Transverse colon (tissue), 4 donors: Measurements from ENCODE around the gene FCRL5. TPM values are rescaled to one million over a fixed set of nuclear protein-coding genes. Genes with fewer than 3 reads are reported as not detected.

ENCODE experiments used
- DNase-seq: peaks from one replicate; pipeline ENCODE4 v3.0.0-alpha.2; 2019
- H3K27ac ChIP-seq, 4 donors: fragments of 200-600 bp; sonication (generic); 2 replicates each; pipeline ENCODE4 v1.5.1; 2016 to 2018; ENCODE audit warnings: inconsistent platforms in 4 of 4
- H3K27me3 ChIP-seq: fragments of 200-600 bp; sonication (generic); 2 replicates; pipeline ENCODE4 v1.5.1; 2017; ENCODE audit warnings: inconsistent platforms
- H3K36me3 ChIP-seq, 4 donors: fragments of 200-600 bp; sonication (generic); 2 replicates each; pipeline ENCODE4 v1.5.1; 2017 to 2019; ENCODE audit warnings: inconsistent platforms in 4 of 4
- H3K4me1 ChIP-seq, 4 donors: fragments of 200-600 bp; sonication (generic); 2 replicates each; pipeline ENCODE4 v1.5.1; 2017 to 2020; ENCODE audit warnings: inconsistent platforms in 4 of 4
- H3K4me3 ChIP-seq, 4 donors: fragments of 200-600 bp; sonication (generic); 1 replicate in 1 of 4; 2 replicates in 3 of 4; pipeline versions ENCODE4 v1.5.1 to v1.6.1; 2017 to 2019; ENCODE audit warnings: inconsistent platforms in 4 of 4
- H3K9me3 ChIP-seq, 2 donors: fragments of 200-600 bp; sonication (generic); 2 replicates each; pipeline ENCODE4 v1.5.1; 2017 to 2019; ENCODE audit warnings: inconsistent platforms in 2 of 2
- EP300 ChIP-seq: sonication (generic); formaldehyde crosslinking; IDR thresholded peaks from one replicate; pipeline ENCODE4 v1.6.1; 2017; ENCODE audit warnings: antibody characterized with exemption, low read depth
- POLR2A ChIP-seq: fragments of 450-650 bp; IDR thresholded peaks from one replicate; pipeline ENCODE4 v1.6.1; 2016; ENCODE audit warnings: antibody characterized with exemption, mild to moderate bottlenecking, moderate library complexity
- POLR2AphosphoS5 ChIP-seq, 3 donors: sonication (generic); formaldehyde crosslinking; IDR thresholded peaks; one replicate each; pipeline ENCODE4 v1.6.1; 2016; ENCODE audit warnings: antibody characterized with exemption in 3 of 3
- WGBS, 2 donors: methylation state at CpG; one replicate each; pipeline ENCODE4 v1.1.5; 2018; ENCODE audit warnings: low coverage in 1 of 2; 5-methylcytosine and 5-hydroxymethylcytosine counted together
- in situ Hi-C, 4 donors: fragments of 200-750 bp; cut with MboI; loops; one replicate each; pipeline versions ENCODE4 v1.15.0 to v1.15.1; 2017; ENCODE audit warnings: low sequenced_read_pairs in 3 of 4, low pct_ligation_motif_present in 1 of 4, low pct_unique_long_range_greater_than_20kb in 1 of 4
- intact Hi-C: fragments of 100-400 bp; cut with DNase I; formaldehyde crosslinking; loops from one replicate; pipeline ENCODE4 v1.15.1; 2023; ENCODE audit warnings: low total_unique reads
- total RNA-seq, 4 donors: library from RNA; depleted of rRNA; stranded (reverse); fragments of >200 nt; gene quantifications; one replicate each; pipeline ENCODE4 v1.1.0, GENCODE V29; 2016
- TF ChIP-seq, protein P1 (sequence below), 5 experiments: fragments of 200-600 bp in 3 of 5; fragments of 450-650 bp in 2 of 5; sonication (generic) in 3 of 5; IDR thresholded peaks; 1 replicate in 2 of 5; 2 replicates in 3 of 5; pipeline ENCODE4 v1.5.1; 2016 to 2017; ENCODE audit warnings: antibody characterized with exemption in 5 of 5, inconsistent platforms in 3 of 5, mild to moderate bottlenecking in 2 of 5, moderate library complexity in 1 of 5

FCRL5 gene
- total RNA-seq, 4 donors from 2014 or later, result 0.20 to 28.7 (median 1.2) TPM

DNA sequence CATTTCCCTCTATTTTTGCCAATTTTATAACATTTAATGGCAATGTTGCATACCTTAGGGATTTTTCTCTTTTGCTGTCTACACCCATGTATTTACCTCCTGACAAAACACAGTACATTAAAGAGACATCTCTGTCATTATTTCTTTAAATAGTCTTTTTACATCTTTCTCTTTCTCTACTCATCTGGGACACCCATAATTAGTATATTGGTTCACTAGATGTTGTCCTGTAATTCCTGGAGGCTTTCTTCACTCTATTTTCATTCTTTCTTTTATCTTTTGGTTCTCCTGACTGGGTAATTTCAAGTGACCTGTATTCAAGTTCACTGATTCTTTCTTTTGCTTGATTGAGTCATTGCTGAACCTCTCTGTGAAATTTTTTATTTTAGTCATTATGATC, 74.3 kb downstream of the FCRL5 start:
- TF ChIP-seq, protein P1, sequence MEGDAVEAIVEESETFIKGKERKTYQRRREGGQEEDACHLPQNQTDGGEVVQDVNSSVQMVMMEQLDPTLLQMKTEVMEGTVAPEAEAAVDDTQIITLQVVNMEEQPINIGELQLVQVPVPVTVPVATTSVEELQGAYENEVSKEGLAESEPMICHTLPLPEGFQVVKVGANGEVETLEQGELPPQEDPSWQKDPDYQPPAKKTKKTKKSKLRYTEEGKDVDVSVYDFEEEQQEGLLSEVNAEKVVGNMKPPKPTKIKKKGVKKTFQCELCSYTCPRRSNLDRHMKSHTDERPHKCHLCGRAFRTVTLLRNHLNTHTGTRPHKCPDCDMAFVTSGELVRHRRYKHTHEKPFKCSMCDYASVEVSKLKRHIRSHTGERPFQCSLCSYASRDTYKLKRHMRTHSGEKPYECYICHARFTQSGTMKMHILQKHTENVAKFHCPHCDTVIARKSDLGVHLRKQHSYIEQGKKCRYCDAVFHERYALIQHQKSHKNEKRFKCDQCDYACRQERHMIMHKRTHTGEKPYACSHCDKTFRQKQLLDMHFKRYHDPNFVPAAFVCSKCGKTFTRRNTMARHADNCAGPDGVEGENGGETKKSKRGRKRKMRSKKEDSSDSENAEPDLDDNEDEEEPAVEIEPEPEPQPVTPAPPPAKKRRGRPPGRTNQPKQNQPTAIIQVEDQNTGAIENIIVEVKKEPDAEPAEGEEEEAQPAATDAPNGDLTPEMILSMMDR (IDR thresholded peaks at IDR 0.05), result no peak
- no peak for TF ChIP-seq POLR2A
- TF ChIP-seq EP300, result no peak
- TF ChIP-seq POLR2AphosphoS5 (IDR thresholded peaks at IDR 0.05), result no peak
- in situ Hi-C loops (loop anchor here in 2 of 4 donors (25.0 kb wide), 2 partner anchors 266 to 391 kb away; partner anchors contain the start of gene ETV3L (in 1 of the 2)), intact Hi-C loops (no loop called here)
- H3K4me1 ChIP-seq, result peaks cover 0 to 6% (median 0%) of the 10 kb centered on the region in 4 donors
- no peaks in the 10 kb centered on the region for H3K36me3 ChIP-seq
- H3K4me3 ChIP-seq, result no peak overlapping the region
- H3K9me3 ChIP-seq, result no peaks in the 10 kb centered on the region
- no peak for DNase-seq
- H3K27ac ChIP-seq, result no peak overlapping the region
- H3K27me3 ChIP-seq, result no peaks in the 10 kb centered on the region

DNA sequence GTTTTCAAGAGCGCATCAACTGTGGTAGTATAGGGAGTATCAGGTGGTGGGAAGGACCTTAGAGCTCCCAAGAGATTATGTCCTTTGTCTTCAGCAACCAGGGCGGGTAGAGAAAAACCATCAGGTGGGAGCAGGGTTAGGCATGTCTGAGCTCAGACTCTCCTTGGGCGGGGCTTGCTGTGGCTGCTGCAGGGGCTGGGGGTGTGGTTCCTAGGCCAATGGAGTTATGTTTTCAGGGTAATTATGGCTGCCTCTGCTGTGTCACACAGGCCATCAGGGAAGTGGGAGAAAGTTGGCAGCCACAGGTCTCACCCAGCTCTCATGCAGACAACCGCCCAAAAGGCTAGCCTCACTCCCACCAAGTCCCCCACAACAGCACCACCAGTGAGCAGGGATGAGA, 74.9 kb downstream of the FCRL5 start:
- in situ Hi-C loops (loop anchor here in 2 of 4 donors (25.0 kb wide), 2 partner anchors 265 to 390 kb away; partner anchors contain the start of gene ETV3L (in 1 of the 2)), intact Hi-C loops (no loop called here)
- peaks cover 0 to 12% (median 1%) of the 10 kb centered on the region in 4 donors for H3K4me1 ChIP-seq
- no peaks in the 10 kb centered on the region for H3K9me3 ChIP-seq
- no peak for TF ChIP-seq POLR2AphosphoS5 (IDR thresholded peaks at IDR 0.05)
- TF ChIP-seq EP300, result no peak
- TF ChIP-seq, protein P1 (IDR thresholded peaks at IDR 0.05), result no peak
- TF ChIP-seq POLR2A, result no peak
- WGBS, 2 donors, result 74 to 91% methylated on average over 3 to 4 of the region's 4 CpGs
- H3K4me3 ChIP-seq, result no peak overlapping the region
- no peaks in the 10 kb centered on the region for H3K27me3 ChIP-seq
- no peaks in the 10 kb centered on the region for H3K36me3 ChIP-seq
- no peak for DNase-seq
- no peak overlapping the region for H3K27ac ChIP-seq

DNA sequence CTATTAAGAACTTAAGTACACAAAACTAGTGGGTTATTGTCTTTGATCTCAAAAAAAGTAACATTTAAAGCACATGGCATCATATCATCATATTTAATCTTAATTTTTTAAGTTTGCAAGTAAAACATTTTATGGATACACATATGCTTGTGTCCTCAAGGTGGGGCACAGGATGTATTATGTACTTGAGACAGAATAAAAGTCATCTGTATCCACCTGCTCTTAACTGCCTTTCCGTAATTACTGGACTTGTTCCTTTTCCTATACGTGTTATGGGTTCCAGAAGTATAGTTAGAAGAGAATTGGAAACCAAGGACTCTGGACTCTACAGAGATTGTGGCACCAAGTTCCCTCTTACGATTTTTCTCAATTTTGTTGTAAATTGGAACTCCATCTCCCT, 79.4 kb downstream of the FCRL5 start:
- in situ Hi-C loops, result no loop called here
- H3K9me3 ChIP-seq, result no peaks in the 10 kb centered on the region
- DNase-seq, result no peak
- H3K4me3 ChIP-seq, result no peak overlapping the region
- no peaks in the 10 kb centered on the region for H3K27me3 ChIP-seq
- 17 to 36% methylated on average over 1 to 3 of the region's 3 CpGs for WGBS, 2 donors
- H3K36me3 ChIP-seq, result no peaks in the 10 kb centered on the region
- no peak for TF ChIP-seq POLR2A
- no peak for TF ChIP-seq POLR2AphosphoS5 (IDR thresholded peaks at IDR 0.05)
- TF ChIP-seq EP300, result no peak
- TF ChIP-seq, protein P1 (IDR thresholded peaks at IDR 0.05), result no peak
- H3K27ac ChIP-seq, result peak overlapping the region; percentile 33 to 67 (median 54)
- intact Hi-C loops, result no loop called here
- H3K4me1 ChIP-seq, result peaks cover 0 to 20% (median 4%) of the 10 kb centered on the region in 4 donors

DNA sequence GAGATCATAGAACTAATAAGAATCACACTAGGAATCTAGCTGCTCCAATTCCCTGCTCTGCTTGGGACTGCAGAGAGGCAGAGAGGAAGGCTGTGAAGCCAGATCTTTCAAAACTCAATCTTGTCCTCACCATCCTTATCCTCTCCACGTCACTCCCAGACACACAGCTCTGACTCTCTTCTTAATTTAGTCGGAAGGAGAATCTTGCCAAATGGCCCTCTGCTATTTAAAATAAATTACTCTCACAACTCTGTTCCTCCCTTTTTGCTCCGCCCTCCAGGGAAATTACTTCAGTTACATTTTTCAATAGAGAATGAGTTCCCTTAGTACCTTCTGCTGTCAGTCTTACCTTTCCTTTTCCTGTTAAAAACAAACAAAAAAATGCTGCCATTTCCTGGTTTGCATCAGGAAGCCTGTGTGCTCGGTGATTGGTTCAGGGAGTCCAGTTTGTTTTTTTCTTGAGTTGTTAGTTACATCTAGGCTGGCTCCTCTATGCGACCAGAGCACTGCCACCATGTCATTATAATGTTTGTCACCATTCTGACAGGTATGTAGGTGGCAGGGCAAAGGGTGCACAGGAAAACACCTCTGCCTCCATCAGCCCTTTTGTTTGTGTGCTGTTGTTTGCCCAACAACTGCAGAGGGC, 80.1 kb downstream of the FCRL5 start:
- in situ Hi-C loops (no loop called here), intact Hi-C loops (no loop called here)
- Histone ChIP-seq H3K27ac (peak overlapping the region; percentile 33 to 67 (median 54)), H3K4me1 (peaks cover 0 to 20% (median 4%) of the 10 kb centered on the region in 4 donors), H3K4me3 (no peak overlapping the region), H3K27me3 (no peaks in the 10 kb centered on the region), H3K9me3 (no peaks in the 10 kb centered on the region), H3K36me3 (no peaks in the 10 kb centered on the region)
- DNase-seq, result peak; percentile 13
- TF ChIP-seq EP300 (no peak), POLR2AphosphoS5 (IDR thresholded peaks at IDR 0.05) (no peak), POLR2A (no peak)
- TF ChIP-seq, protein P1 (IDR thresholded peaks at IDR 0.05), result no peak
- WGBS, 2 donors, result 31 to 40% methylated on average over 5 of the region's 5 CpGs
